Activated B cell treated with CpG ODN at 0.5 μM for 24 hours (primary cell): ENCODE measurements around the gene CELSR1. TPM values are rescaled to one million over a fixed set of nuclear protein-coding genes. Genes with fewer than 3 reads are reported as not detected.
A peak's percentile ranks its signal among the peaks of the same experiment; 100 is the strongest.

ENCODE experiments used
- ATAC-seq: fragments of 200-7000 bp; cut with Tn5 transposase; one replicate; pipeline ENCODE4 v1.10.0; 2021; ENCODE audit warnings: low read depth, mild to moderate bottlenecking, moderate library complexity
- CTCF ChIA-PET: fragments of 350-600 bp; sonication (Branson Sonifier 250); formaldehyde crosslinking; loops from one replicate; lab custom pipeline; 2021; ENCODE audit warnings: antibody characterized with exemption; lab: Charles Lee
- POLR2A ChIA-PET: fragments of 350-600 bp; sonication (Branson Sonifier 250); formaldehyde crosslinking; loops from one replicate; lab custom pipeline; 2021; ENCODE audit warnings: antibody characterized with exemption; lab: Charles Lee
- DNase-seq: peaks from one replicate; pipeline ENCODE4 v3.0.0; 2022
- H3K27ac Mint-ChIP-seq: one replicate; pipeline ENCODE4 v1.8.0; 2020; ENCODE audit warnings: mixed read lengths
- H3K27me3 Mint-ChIP-seq: one replicate; pipeline ENCODE4 v1.8.0; 2021; ENCODE audit warnings: mixed read lengths
- H3K36me3 Mint-ChIP-seq: one replicate; pipeline ENCODE4 v1.8.0; 2021; ENCODE audit warnings: low read depth, mixed read lengths
- H3K4me1 Mint-ChIP-seq: one replicate; pipeline ENCODE4 v1.8.0; 2021; ENCODE audit warnings: mixed read lengths
- H3K4me3 Mint-ChIP-seq: one replicate; pipeline ENCODE4 v1.8.0; 2020; ENCODE audit warnings: mild to moderate bottlenecking, mixed read lengths
- H3K9me3 Mint-ChIP-seq: one replicate; pipeline ENCODE4 v1.8.0; 2020; ENCODE audit warnings: mixed read lengths
- CTCF ChIP-seq: fragments of 200-600 bp; IDR thresholded peaks from one replicate; pipeline ENCODE4 v1.8.0; 2022; ENCODE audit warnings: antibody characterized with exemption, mild to moderate bottlenecking
- intact Hi-C: fragments of 100-400 bp; cut with micrococcal nuclease; formaldehyde crosslinking; loops from one replicate; pipeline ENCODE4 v1.15.1; 2024
- total RNA-seq: library from RNA; stranded (reverse); gene quantifications from 2 replicates; pipeline ENCODE4 v1.2.3, GENCODE V29; 2022

CELSR1 gene
- total RNA-seq, 1 donor from 2014 or later, result 12.3 TPM

- no peaks in the 10 kb centered on the region for H3K27me3 Mint-ChIP-seq
- no peak overlapping the region for H3K27ac Mint-ChIP-seq
- no peak for TF ChIP-seq CTCF
- intact Hi-C loops, result loop anchor here (2.0 kb wide), 3 partner anchors 149 to 189 kb away; partner anchors contain the start of gene TBC1D22A
- H3K36me3 Mint-ChIP-seq, result no peaks in the 10 kb centered on the region
- H3K9me3 Mint-ChIP-seq, result no peaks in the 10 kb centered on the region
- H3K4me3 Mint-ChIP-seq, result no peak overlapping the region
- no peak for ATAC-seq
- H3K4me1 Mint-ChIP-seq, result peaks cover 86% of the 10 kb centered on the region
- ChIA-PET CTCF (interaction anchor here (2.7 kb wide), 1 partner anchor 22 kb away, joined by 14 read pairs; no protein-coding TSS in a partner anchor), POLR2A (interaction anchor here (0.6 to 4.0 kb wide), 3 partner anchors 8 to 179 kb away, joined by 3 to 35 read pairs (median 6); partner anchors contain the start of gene TBC1D22A)
- DNase-seq, result no peak
These were observed 48.1 kb upstream of the CELSR1 start for GRCh38 chr22:46585340-46586122.

GRCh38 chr22:46584081-46584921 lies 46.9 kb upstream of the CELSR1 start:
- Mint-ChIP-seq H3K4me3 (no peak overlapping the region), H3K9me3 (no peaks in the 10 kb centered on the region), H3K27me3 (no peaks in the 10 kb centered on the region), H3K36me3 (no peaks in the 10 kb centered on the region), H3K4me1 (peaks cover 86% of the 10 kb centered on the region), H3K27ac (peak overlapping the region; percentile 7)
- TF ChIP-seq CTCF, result no peak
- no peak for DNase-seq
- ChIA-PET CTCF (no interaction called here), POLR2A (no interaction called here)
- intact Hi-C loops, result no loop called here
- ATAC-seq, result no peak

- Mint-ChIP-seq H3K27me3 (no peaks in the 10 kb centered on the region), H3K36me3 (no peaks in the 10 kb centered on the region), H3K4me1 (peaks cover 86% of the 10 kb centered on the region), H3K9me3 (no peaks in the 10 kb centered on the region), H3K27ac (no peak overlapping the region), H3K4me3 (no peak overlapping the region)
- ChIA-PET CTCF (no interaction called here), POLR2A (no interaction called here)
- intact Hi-C loops, result no loop called here
- no peak for DNase-seq
- ATAC-seq, result no peak
- TF ChIP-seq CTCF, result no peak
These were observed 46.2 kb upstream of the CELSR1 start for GRCh38 chr22:46583571-46583970.

GRCh38 chr22:46582281-46582933 lies 45.0 kb upstream of the CELSR1 start:
- no peaks in the 10 kb centered on the region for H3K27me3 Mint-ChIP-seq
- CTCF ChIA-PET, result interaction anchor here (1.6 kb wide), 1 partner anchor 19 kb away, joined by 9 read pairs; no protein-coding TSS in a partner anchor
- no peak overlapping the region for H3K27ac Mint-ChIP-seq
- POLR2A ChIA-PET, result interaction anchor here (0.6 to 1.5 kb wide), 4 partner anchors 10 to 180 kb away, joined by 3 to 7 read pairs (median 4); partner anchors contain the start of gene TBC1D22A
- ATAC-seq, result no peak
- H3K4me3 Mint-ChIP-seq, result peak overlapping the region; percentile 11
- H3K36me3 Mint-ChIP-seq, result no peaks in the 10 kb centered on the region
- TF ChIP-seq CTCF, result no peak
- DNase-seq, result no peak
- intact Hi-C loops, result no loop called here
- no peaks in the 10 kb centered on the region for H3K9me3 Mint-ChIP-seq
- peaks cover 86% of the 10 kb centered on the region for H3K4me1 Mint-ChIP-seq
